Hindlimb muscle (tissue), 1 donor: ENCODE data around the gene SMAD2. TPM values are rescaled to one million over a fixed set of nuclear protein-coding genes. Genes with fewer than 3 reads are reported as not detected.

Experiments
- DNase-seq: peaks from one replicate; pipeline ENCODE4 v3.0.0-alpha.2; 2013
- polyA plus RNA-seq: library from polyadenylated mRNA; unstranded; fragments of 120-200 nt; gene quantifications from one replicate; pipeline ENCODE4 v1.2.1, GENCODE V29; 2013; ENCODE audit not compliant: insufficient read length

SMAD2 gene
- polyA plus RNA-seq, 1 donor: 60.7 TPM

- DNase-seq: no peak
These were observed 36.3 kb downstream of the SMAD2 start for GRCh38 chr18:47893939-47894699.

GRCh38 chr18:47893047-47893446, 37.4 kb downstream of the SMAD2 start:
- DNase-seq: no peak

- no peak for DNase-seq
These were observed 42.3 kb downstream of the SMAD2 start for GRCh38 chr18:47888156-47888555.

- no peak for DNase-seq
These were observed 43.2 kb downstream of the SMAD2 start for GRCh38 chr18:47887227-47887626.

GRCh38 chr18:47883771-47884413, 46.6 kb downstream of the SMAD2 start:
- no peak for DNase-seq

GRCh38 chr18:47882641-47883040, 47.8 kb downstream of the SMAD2 start:
- no peak for DNase-seq

GRCh38 chr18:47881752-47882455, 48.6 kb downstream of the SMAD2 start:
- DNase-seq: no peak

GRCh38 chr18:47881042-47881441, 49.4 kb downstream of the SMAD2 start:
- DNase-seq: no peak

GRCh38 chr18:47877892-47878291, 52.6 kb downstream of the SMAD2 start:
- no peak for DNase-seq

GRCh38 chr18:47876813-47877212, 53.6 kb downstream of the SMAD2 start:
- DNase-seq: no peak

GRCh38 chr18:47873625-47874024, 56.8 kb downstream of the SMAD2 start:
- no peak for DNase-seq

- DNase-seq: no peak
These were observed 58.0 kb downstream of the SMAD2 start for GRCh38 chr18:47872426-47872825.

- DNase-seq: no peak
These were observed 59.2 kb downstream of the SMAD2 start for GRCh38 chr18:47871288-47871687.

- no peak for DNase-seq
These were observed 59.9 kb downstream of the SMAD2 start for GRCh38 chr18:47870605-47871004.

GRCh38 chr18:47868744-47869143, 61.7 kb downstream of the SMAD2 start:
- DNase-seq: no peak

GRCh38 chr18:47865183-47865582, 65.3 kb downstream of the SMAD2 start:
- no peak for DNase-seq

GRCh38 chr18:47863041-47863440, 67.4 kb downstream of the SMAD2 start:
- DNase-seq: no peak

- no peak for DNase-seq
These were observed 71.9 kb downstream of the SMAD2 start for GRCh38 chr18:47858607-47859006.

GRCh38 chr18:47847635-47848034, 82.8 kb downstream of the SMAD2 start:
- no peak for DNase-seq

GRCh38 chr18:47846431-47846830, 84.0 kb downstream of the SMAD2 start:
- no peak for DNase-seq

- DNase-seq: no peak
These were observed 85.5 kb downstream of the SMAD2 start for GRCh38 chr18:47844828-47845498.

- no peak for DNase-seq
These were observed 87.6 kb downstream of the SMAD2 start for GRCh38 chr18:47842836-47843235.

GRCh38 chr18:47838396-47838795, 92.1 kb downstream of the SMAD2 start:
- no peak for DNase-seq
